OCI-LY7 (cell line): ENCODE results near the gene KIR2DL3.
"Not testable (repeated sequence)": the region's sequence is repeated elsewhere in the genome, so short reads cannot be mapped to it uniquely, and the experiment has no call there.

Source experiments
- CTCF ChIP-seq: fragments of 200-600 bp; sonication (generic); conservative IDR thresholded peaks from 2 replicates; pipeline ENCODE4 v1.5.1; 2014; ENCODE audit warnings: mild to moderate bottlenecking, antibody characterized with exemption, low read length, moderate library complexity, mixed read lengths
- EZH2phosphoT487 ChIP-seq: fragments of 200-600 bp; sonication (generic); IDR thresholded peaks from 2 replicates; pipeline ENCODE4 v1.6.1; 2018; ENCODE audit warnings: low read depth, borderline replicate concordance, mild to moderate bottlenecking, mixed run types, antibody characterized with exemption, low read length, moderate library complexity, mixed read lengths

GRCh38 chr19:54769646-54770045 lies 31.3 kb downstream of the KIR2DL3 start, which contains the start of gene KIR2DL1:
- not testable (repeated sequence) for TF ChIP-seq CTCF, EZH2phosphoT487
